Esophagus (tissue), 2 donors: Measurements from ENCODE around the gene IL37. TPM values are rescaled to one million over a fixed set of nuclear protein-coding genes. Genes with fewer than 3 reads are reported as not detected.
"Not testable (repeated sequence)": the region's sequence is repeated elsewhere in the genome, so short reads cannot be mapped to it uniquely, and the experiment has no call there.

ENCODE experiments used
- H3K27ac ChIP-seq, 2 donors: one replicate each; pipeline ENCODE4 v1.5.1; 2013; ENCODE audit warnings: low read depth in 2 of 2, mild to moderate bottlenecking in 2 of 2, inconsistent platforms in 1 of 2, low read length in 1 of 2, moderate library complexity in 1 of 2
- H3K27me3 ChIP-seq, 2 donors: one replicate each; pipeline ENCODE4 v1.6.1; 2013; ENCODE audit warnings: low read length in 2 of 2, control low read depth in 1 of 2, mild to moderate bottlenecking in 1 of 2; ENCODE audit not compliant: insufficient read depth in 2 of 2, control insufficient read depth in 1 of 2
- H3K36me3 ChIP-seq, 2 donors: one replicate each; pipeline ENCODE4 v1.6.1; 2013; ENCODE audit warnings: low read length in 1 of 2; ENCODE audit not compliant: control insufficient read depth in 2 of 2, insufficient read depth in 2 of 2
- H3K4me1 ChIP-seq, 2 donors: one replicate each; pipeline ENCODE4 v1.6.1; 2013; ENCODE audit warnings: low read length in 1 of 2; ENCODE audit not compliant: control insufficient read depth in 2 of 2, insufficient read depth in 2 of 2
- H3K4me3 ChIP-seq, 2 donors: one replicate each; pipeline ENCODE4 v1.5.1; 2013; ENCODE audit warnings: low read length in 2 of 2, mild to moderate bottlenecking in 2 of 2, low read depth in 1 of 2, moderate library complexity in 1 of 2
- H3K9me3 ChIP-seq, 2 donors: one replicate each; pipeline ENCODE4 v1.6.1; 2013; ENCODE audit warnings: mild to moderate bottlenecking in 2 of 2, low read depth in 1 of 2, low read length in 1 of 2, moderate library complexity in 1 of 2; ENCODE audit not compliant: control insufficient read depth in 2 of 2, insufficient read depth in 1 of 2
- WGBS, 2 donors: extraction: QIAGEN DNeasy Blood & Tissue Kit; methylation state at CpG; one replicate each; pipeline ENCODE4 v1.1.7; 2013; 5-methylcytosine and 5-hydroxymethylcytosine counted together
- polyA plus RNA-seq, 2 donors: library from polyadenylated mRNA; stranded (reverse); fragments of 200-250 nt; gene quantifications; one replicate each; pipeline ENCODE4 v1.2.3, GENCODE V29; 2013
- donor health status: healthy with polysubstance abuse.
- donor health status: Bipolar disorder and iron deficiency.

The IL37 gene
- polyA plus RNA-seq, 2 donors: 0.06 to 0.12 TPM

DNA sequence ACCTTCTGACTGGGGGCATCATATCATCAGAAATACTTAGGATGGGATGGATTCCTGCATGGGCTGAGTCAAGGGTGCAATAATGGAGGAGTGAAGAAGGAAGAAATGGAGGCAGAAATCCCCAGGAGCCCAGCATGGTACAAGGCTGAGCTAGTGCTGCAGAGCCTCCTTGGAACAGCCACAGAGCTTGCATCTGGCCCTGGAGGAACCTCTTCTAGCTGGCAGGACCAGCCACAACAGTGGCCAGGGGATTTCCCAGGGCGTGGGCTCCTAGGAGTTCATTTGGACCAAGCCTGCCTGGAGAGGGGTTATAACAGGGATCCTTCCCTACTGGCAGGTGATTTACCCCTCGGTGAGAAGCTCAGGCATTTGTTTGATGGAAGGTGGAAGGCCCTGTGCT lies 4.7 kb upstream of the IL37 start:
- Histone ChIP-seq H3K36me3 (no peaks in the 10 kb centered on the region), H3K4me1 (no peaks in the 10 kb centered on the region), H3K27me3 (no peaks in the 10 kb centered on the region), H3K9me3 (no peaks in the 10 kb centered on the region), H3K27ac (no peak overlapping the region), H3K4me3 (no peak overlapping the region)
- WGBS, 2 donors: 41 to 44% methylated on average over 2 of the region's 2 CpGs

DNA sequence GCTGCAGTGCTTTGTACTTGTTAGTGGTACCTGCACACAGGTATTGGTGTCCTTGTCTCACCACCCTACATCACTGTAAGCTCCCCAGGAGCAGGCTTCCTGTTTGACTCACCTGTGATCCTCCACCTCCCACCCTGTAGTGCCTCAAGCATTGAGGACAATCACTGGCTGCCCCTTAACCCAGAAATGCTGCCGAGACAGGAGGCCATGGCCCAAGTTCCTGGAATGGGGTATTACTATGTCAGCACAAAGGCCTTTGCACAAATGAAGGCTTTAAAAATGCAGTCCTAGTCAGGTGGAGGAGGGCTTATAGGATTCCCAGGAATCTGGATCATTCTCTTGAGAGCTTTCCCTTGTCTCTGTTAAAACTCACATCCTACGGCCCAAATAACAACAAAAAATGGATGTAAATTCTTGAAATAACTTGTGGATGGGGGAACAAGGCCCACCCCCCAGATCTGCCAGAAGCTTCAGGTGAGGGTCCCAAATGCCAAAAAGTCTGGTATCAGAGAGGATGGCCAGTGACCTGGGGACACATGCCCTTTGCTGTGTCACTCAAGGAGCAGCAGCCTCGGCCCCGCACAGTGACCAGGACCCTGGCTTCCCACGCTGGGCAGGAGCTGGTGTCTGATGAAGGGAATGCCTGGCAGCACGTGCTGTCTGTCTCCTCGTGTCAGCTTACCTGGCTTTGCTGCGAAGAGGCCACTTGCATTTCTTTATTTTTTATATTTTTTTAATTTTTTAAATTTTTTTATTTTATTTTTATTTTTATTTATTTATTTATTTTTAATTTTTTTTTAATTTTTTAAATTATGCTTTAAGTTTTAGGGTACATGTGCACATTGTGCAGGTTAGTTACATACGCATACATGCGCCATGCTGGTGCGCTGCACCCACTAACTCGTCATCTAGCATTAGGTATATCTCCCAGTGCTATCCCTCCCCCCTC lies 3.7 kb upstream of the IL37 start:
- H3K27me3 ChIP-seq: no peaks in the 10 kb centered on the region
- H3K4me3 ChIP-seq: no peak overlapping the region
- WGBS, 2 donors: 95% methylated on average over 12 of the region's 12 CpGs
- H3K36me3 ChIP-seq: no peaks in the 10 kb centered on the region
- no peak overlapping the region for H3K27ac ChIP-seq
- no peaks in the 10 kb centered on the region for H3K9me3 ChIP-seq
- H3K4me1 ChIP-seq: no peaks in the 10 kb centered on the region

GRCh38 chr2:112908559-112908958 lies 2.4 kb upstream of the IL37 start:
- not testable (repeated sequence) for H3K27me3 ChIP-seq, H3K9me3 ChIP-seq, H3K4me1 ChIP-seq, H3K4me3 ChIP-seq, H3K36me3 ChIP-seq, H3K27ac ChIP-seq
- WGBS, 2 donors: 71 to 76% methylated on average over 2 of the region's 2 CpGs

- H3K4me1 ChIP-seq: no peaks in the 10 kb centered on the region
- no peaks in the 10 kb centered on the region for H3K27me3 ChIP-seq
- no peak overlapping the region for H3K4me3 ChIP-seq
- no peaks in the 10 kb centered on the region for H3K36me3 ChIP-seq
- no peak overlapping the region for H3K27ac ChIP-seq
- H3K9me3 ChIP-seq: no peaks in the 10 kb centered on the region
These were observed 746 bp upstream of the IL37 start for GRCh38 chr2:112910219-112910618.

GRCh38 chr2:112912403-112912802 lies 1.4 kb downstream of the IL37 start:
- 82 to 83% methylated on average over 4 of the region's 4 CpGs for WGBS, 2 donors
- no peaks in the 10 kb centered on the region for H3K9me3 ChIP-seq
- no peaks in the 10 kb centered on the region for H3K4me1 ChIP-seq
- H3K27me3 ChIP-seq: no peaks in the 10 kb centered on the region
- H3K36me3 ChIP-seq: no peaks in the 10 kb centered on the region
- H3K4me3 ChIP-seq: no peak overlapping the region
- no peak overlapping the region for H3K27ac ChIP-seq

DNA sequence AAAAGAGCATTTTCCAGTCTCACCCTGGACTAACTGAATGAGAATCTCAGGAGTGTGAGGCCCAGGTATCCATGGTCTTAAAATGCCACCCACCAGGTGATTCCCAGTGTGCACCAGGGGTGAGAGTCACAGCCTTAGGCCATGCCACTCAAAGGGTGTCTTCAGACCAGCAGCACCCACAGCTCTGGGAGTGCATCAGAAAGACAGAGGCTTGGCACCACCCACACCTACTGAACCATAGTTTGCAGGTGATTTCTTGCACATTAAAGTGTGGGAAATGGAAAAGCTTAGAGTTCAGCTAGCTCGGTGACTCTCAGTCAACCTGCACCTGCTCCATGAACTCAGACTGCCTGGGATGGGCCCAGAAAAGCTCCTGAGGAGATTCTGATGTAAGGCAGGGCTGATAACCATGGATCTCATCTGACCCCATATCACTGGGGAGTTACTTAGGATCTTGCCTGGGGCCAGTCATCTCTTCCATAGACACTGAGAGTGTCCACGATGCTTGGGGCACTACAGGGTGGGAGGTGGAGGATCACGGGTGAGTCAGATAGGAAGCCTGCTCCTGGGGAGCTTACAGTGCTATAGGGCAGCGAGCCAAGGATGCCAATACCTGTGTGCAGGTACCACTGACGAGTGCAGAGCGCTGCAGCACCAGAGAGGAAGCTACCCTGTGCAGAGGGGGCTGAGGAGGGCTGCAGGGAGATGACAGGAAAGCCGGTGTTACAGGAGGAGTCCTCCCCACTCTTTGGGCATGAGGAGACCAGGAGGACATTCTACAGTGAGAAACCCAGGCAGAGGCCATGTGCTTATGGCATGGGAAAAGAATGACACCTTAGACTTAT lies 4.6 kb downstream of the IL37 start:
- WGBS, 2 donors: 71 to 76% methylated on average over 7 of the region's 7 CpGs

GRCh38 chr2:112916145-112916571 lies 5.2 kb downstream of the IL37 start:
- H3K4me3 ChIP-seq: no peak overlapping the region
- no peaks in the 10 kb centered on the region for H3K9me3 ChIP-seq
- WGBS, 2 donors: 47 to 52% methylated on average over 3 of the region's 3 CpGs
- no peaks in the 10 kb centered on the region for H3K4me1 ChIP-seq
- no peaks in the 10 kb centered on the region for H3K36me3 ChIP-seq
- no peak overlapping the region for H3K27ac ChIP-seq
- H3K27me3 ChIP-seq: no peaks in the 10 kb centered on the region

More for the DNA sequence above, 4.6 kb downstream of the IL37 start:
- Histone ChIP-seq H3K4me1 (no peaks in the 10 kb centered on the region), H3K4me3 (no peak overlapping the region), H3K9me3 (no peaks in the 10 kb centered on the region), H3K36me3 (no peaks in the 10 kb centered on the region), H3K27ac (no peak overlapping the region), H3K27me3 (no peaks in the 10 kb centered on the region)

DNA sequence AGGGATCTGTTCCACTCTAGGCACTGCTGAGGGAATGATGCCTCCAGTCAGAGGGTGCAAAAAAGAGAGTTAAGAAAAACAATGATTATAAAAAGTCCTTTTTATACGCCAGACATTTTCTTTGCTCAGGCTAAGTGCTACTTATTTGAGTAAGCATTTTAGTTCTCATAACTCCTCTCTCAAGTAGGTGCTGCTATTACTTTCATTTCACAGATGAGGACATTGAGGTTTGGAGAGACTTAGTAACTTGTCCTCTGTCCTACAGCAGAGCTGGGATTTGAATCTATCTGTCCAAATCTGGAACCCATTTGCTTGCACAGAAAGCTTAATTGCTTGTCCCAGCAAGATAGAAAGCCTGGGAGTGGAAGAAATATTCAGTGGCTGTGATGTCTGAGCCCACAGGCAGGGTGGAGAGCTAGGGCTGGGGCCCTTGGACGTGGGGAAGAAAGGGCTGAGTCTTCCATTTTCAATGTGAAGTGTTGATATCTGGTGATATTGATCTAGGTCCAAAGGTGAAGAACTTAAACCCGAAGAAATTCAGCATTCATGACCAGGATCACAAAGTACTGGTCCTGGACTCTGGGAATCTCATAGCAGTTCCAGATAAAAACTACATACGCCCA lies 5.8 kb downstream of the IL37 start:
- H3K36me3 ChIP-seq: no peaks in the 10 kb centered on the region
- no peak overlapping the region for H3K4me3 ChIP-seq
- no peaks in the 10 kb centered on the region for H3K27me3 ChIP-seq
- H3K27ac ChIP-seq: no peak overlapping the region
- H3K9me3 ChIP-seq: no peaks in the 10 kb centered on the region
- H3K4me1 ChIP-seq: no peaks in the 10 kb centered on the region
- 78 to 80% methylated on average over 4 of the region's 4 CpGs for WGBS, 2 donors

GRCh38 chr2:112917856-112918255 lies 6.9 kb downstream of the IL37 start:
- no peak overlapping the region for H3K4me3 ChIP-seq
- 89 to 93% methylated on average over 5 of the region's 5 CpGs for WGBS, 2 donors
- no peaks in the 10 kb centered on the region for H3K27me3 ChIP-seq

More at GRCh38 chr2:112917856-112918255, 6.9 kb downstream of the IL37 start:
- H3K4me1 ChIP-seq: no peaks in the 10 kb centered on the region
- H3K9me3 ChIP-seq: no peaks in the 10 kb centered on the region
- H3K36me3 ChIP-seq: no peaks in the 10 kb centered on the region
- H3K27ac ChIP-seq: no peak overlapping the region
